Cerebellar nuclear complex (tissue), 1 donor: Measurements from ENCODE around the gene DEDD2.
A peak's percentile ranks its signal among the peaks of the same experiment; 100 is the strongest.

ENCODE experiments used
- DNase-seq, 2 experiments: peaks; one replicate each; lab custom pipeline; 2025; lab: John Stamatoyannopoulos, UW

Gene DEDD2

GRCh38 chr19:42248270-42249148, 31.0 kb upstream of the DEDD2 start:
- no peak for DNase-seq

- DNase-seq, result no peak
Measured at GRCh38 chr19:42247640-42248199, 30.2 kb upstream of the DEDD2 start.

GRCh38 chr19:42246922-42247639, 29.6 kb upstream of the DEDD2 start:
- no peak for DNase-seq

- DNase-seq, result no peak
Measured at GRCh38 chr19:42246143-42246921, 28.9 kb upstream of the DEDD2 start.

GRCh38 chr19:42245231-42245630, 27.8 kb upstream of the DEDD2 start:
- no peak for DNase-seq

- peak; percentile 52 to 74 for DNase-seq
Measured at GRCh38 chr19:42244347-42245220, 27.1 kb upstream of the DEDD2 start.

- DNase-seq, result peak; percentile 99 to 100
Measured at GRCh38 chr19:42242512-42243409, 25.3 kb upstream of the DEDD2 start, which contains the start of gene GSK3A. GSK3A (minus strand) TSS chr19:42242602; CDS start chr19:42242465, 137 bp downstream.

GRCh38 chr19:42242069-42242511, 24.6 kb upstream of the DEDD2 start:
- DNase-seq, result no peak

GRCh38 chr19:42241279-42241678, 23.8 kb upstream of the DEDD2 start:
- DNase-seq, result no peak

GRCh38 chr19:42239544-42240220, 22.2 kb upstream of the DEDD2 start:
- DNase-seq, result no peak

- DNase-seq, result no peak
Measured at GRCh38 chr19:42235181-42235580, 17.7 kb upstream of the DEDD2 start.

- DNase-seq, result no peak
Measured at GRCh38 chr19:42234364-42234763, 16.9 kb upstream of the DEDD2 start.

- no peak for DNase-seq
Measured at GRCh38 chr19:42233678-42234292, 16.3 kb upstream of the DEDD2 start.

- DNase-seq, result no peak
Measured at GRCh38 chr19:42233106-42233505, 15.6 kb upstream of the DEDD2 start.

GRCh38 chr19:42232435-42232834, 15.0 kb upstream of the DEDD2 start:
- DNase-seq, result no peak

GRCh38 chr19:42230571-42230970, 13.1 kb upstream of the DEDD2 start:
- DNase-seq, result no peak

GRCh38 chr19:42229855-42230351, 12.4 kb upstream of the DEDD2 start:
- no peak for DNase-seq

GRCh38 chr19:42229301-42229854, 11.9 kb upstream of the DEDD2 start:
- no peak for DNase-seq
